Stomach (tissue), 4 donors: ENCODE data around the gene ECPAS.

Experiments used
- POLR2A ChIP-seq, 4 donors: fragments of 450-650 bp; IDR thresholded peaks; one replicate each; pipeline ENCODE4 v1.6.1; 2016; ENCODE audit warnings: antibody characterized with exemption in 4 of 4, control low read depth in 2 of 4, mild to moderate bottlenecking in 1 of 4, moderate library complexity in 1 of 4
- TF ChIP-seq, protein P1 (sequence below), 7 experiments: fragments of 450-650 bp in 4 of 7; fragments of 200-600 bp in 3 of 7; sonication (generic) in 3 of 7; IDR thresholded peaks; one replicate each; pipeline ENCODE4 v1.5.1; 2016 to 2019; ENCODE audit warnings: antibody characterized with exemption in 7 of 7, control low read depth in 2 of 7, mild to moderate bottlenecking in 1 of 7

GRCh38 chr9:111399772-111400563 is 84.2 kb downstream of the ECPAS start:
- TF ChIP-seq, protein P1, sequence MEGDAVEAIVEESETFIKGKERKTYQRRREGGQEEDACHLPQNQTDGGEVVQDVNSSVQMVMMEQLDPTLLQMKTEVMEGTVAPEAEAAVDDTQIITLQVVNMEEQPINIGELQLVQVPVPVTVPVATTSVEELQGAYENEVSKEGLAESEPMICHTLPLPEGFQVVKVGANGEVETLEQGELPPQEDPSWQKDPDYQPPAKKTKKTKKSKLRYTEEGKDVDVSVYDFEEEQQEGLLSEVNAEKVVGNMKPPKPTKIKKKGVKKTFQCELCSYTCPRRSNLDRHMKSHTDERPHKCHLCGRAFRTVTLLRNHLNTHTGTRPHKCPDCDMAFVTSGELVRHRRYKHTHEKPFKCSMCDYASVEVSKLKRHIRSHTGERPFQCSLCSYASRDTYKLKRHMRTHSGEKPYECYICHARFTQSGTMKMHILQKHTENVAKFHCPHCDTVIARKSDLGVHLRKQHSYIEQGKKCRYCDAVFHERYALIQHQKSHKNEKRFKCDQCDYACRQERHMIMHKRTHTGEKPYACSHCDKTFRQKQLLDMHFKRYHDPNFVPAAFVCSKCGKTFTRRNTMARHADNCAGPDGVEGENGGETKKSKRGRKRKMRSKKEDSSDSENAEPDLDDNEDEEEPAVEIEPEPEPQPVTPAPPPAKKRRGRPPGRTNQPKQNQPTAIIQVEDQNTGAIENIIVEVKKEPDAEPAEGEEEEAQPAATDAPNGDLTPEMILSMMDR (IDR thresholded peaks at IDR 0.05): peak in 4 of 7 experiments; percentile 17 to 46 (median 34)
- no peak for TF ChIP-seq POLR2A (IDR thresholded peaks at IDR 0.05)
